Calu3 (cell line): ENCODE measurements around the gene EIF4G2. TPM values are rescaled to one million over a fixed set of nuclear protein-coding genes. Genes with fewer than 3 reads are reported as not detected.

Source experiments
- BruUV-seq: library from RNA; stranded (reverse); fragments of 400-500 nt; replicated peaks from 2 replicates; lab custom pipeline; 2021; lab: Mats Ljungman, UMichigan
- CTCF ChIA-PET: fragments of 300-600 bp; sonication (Branson Sonifier 250); formaldehyde crosslinking; loops from one replicate; lab custom pipeline; 2022; ENCODE audit warnings: antibody characterized with exemption; lab: Charles Lee
- DNase-seq: peaks from one replicate; pipeline ENCODE4 v3.0.0; 2022
- H3K27ac Mint-ChIP-seq: one replicate; pipeline ENCODE4 v1.8.0; 2022; ENCODE audit warnings: mixed read lengths; ENCODE audit not compliant: unreplicated experiment
- H3K27me3 Mint-ChIP-seq: one replicate; pipeline ENCODE4 v1.8.0; 2022; ENCODE audit warnings: mixed read lengths; ENCODE audit not compliant: unreplicated experiment
- H3K36me3 Mint-ChIP-seq: one replicate; pipeline ENCODE4 v1.8.0; 2022; ENCODE audit warnings: mild to moderate bottlenecking, moderate library complexity, mixed read lengths; ENCODE audit not compliant: insufficient read depth, unreplicated experiment
- H3K4me1 Mint-ChIP-seq: one replicate; pipeline ENCODE4 v1.8.0; 2022; ENCODE audit warnings: mild to moderate bottlenecking, low read depth, mixed read lengths; ENCODE audit not compliant: unreplicated experiment
- H3K4me3 Mint-ChIP-seq: one replicate; pipeline ENCODE4 v1.8.0; 2022; ENCODE audit warnings: mild to moderate bottlenecking, low read depth, moderate library complexity, mixed read lengths; ENCODE audit not compliant: unreplicated experiment
- H3K9me3 Mint-ChIP-seq: one replicate; pipeline ENCODE4 v1.8.0; 2022; ENCODE audit warnings: low read depth, mixed read lengths; ENCODE audit not compliant: unreplicated experiment
- CTCF ChIP-seq: fragments of 200-600 bp; IDR thresholded peaks from one replicate; pipeline ENCODE4 v1.8.0; 2022; ENCODE audit warnings: antibody characterized with exemption; ENCODE audit not compliant: unreplicated experiment
- intact Hi-C: fragments of 100-400 bp; cut with micrococcal nuclease; formaldehyde crosslinking; loops from one replicate; pipeline ENCODE4 v1.10.0; 2022; ENCODE audit not compliant: unreplicated experiment
- total RNA-seq: library from RNA; stranded (reverse); gene quantifications from 2 replicates; pipeline ENCODE4 v1.2.3, GENCODE V29; 2022

The EIF4G2 gene
- total RNA-seq, 1 experiment from 2014 or later, result 772 TPM

GRCh38 chr11:10779086-10779485 lies 29.6 kb downstream of the EIF4G2 start:
- CTCF ChIA-PET, result no interaction called here
- no peak overlapping the region for H3K4me3 Mint-ChIP-seq
- peaks cover 19% of the 10 kb centered on the region for H3K36me3 Mint-ChIP-seq
- H3K4me1 Mint-ChIP-seq, result no peaks in the 10 kb centered on the region
- BruUV-seq, result no TSS peak
- no peaks in the 10 kb centered on the region for H3K27me3 Mint-ChIP-seq
- H3K9me3 Mint-ChIP-seq, result no peaks in the 10 kb centered on the region
- intact Hi-C loops, result no loop called here
- H3K27ac Mint-ChIP-seq, result no peak overlapping the region
- DNase-seq, result no peak
- no peak for TF ChIP-seq CTCF

GRCh38 chr11:10778217-10778970 lies 30.3 kb downstream of the EIF4G2 start:
- BruUV-seq, result no TSS peak
- H3K4me1 Mint-ChIP-seq, result no peaks in the 10 kb centered on the region
- H3K27me3 Mint-ChIP-seq, result no peaks in the 10 kb centered on the region
- no peaks in the 10 kb centered on the region for H3K9me3 Mint-ChIP-seq
- H3K36me3 Mint-ChIP-seq, result peaks cover 20% of the 10 kb centered on the region
- no peak overlapping the region for H3K27ac Mint-ChIP-seq
- CTCF ChIA-PET, result no interaction called here
- no peak for DNase-seq
- TF ChIP-seq CTCF, result no peak
- intact Hi-C loops, result no loop called here
- no peak overlapping the region for H3K4me3 Mint-ChIP-seq

GRCh38 chr11:10777806-10778205 lies 30.9 kb downstream of the EIF4G2 start:
- no peak overlapping the region for H3K4me3 Mint-ChIP-seq
- no peaks in the 10 kb centered on the region for H3K27me3 Mint-ChIP-seq
- no peak for TF ChIP-seq CTCF
- CTCF ChIA-PET, result no interaction called here
- BruUV-seq, result no TSS peak
- H3K36me3 Mint-ChIP-seq, result peaks cover 24% of the 10 kb centered on the region
- no peaks in the 10 kb centered on the region for H3K9me3 Mint-ChIP-seq
- DNase-seq, result no peak
- intact Hi-C loops, result no loop called here
- no peak overlapping the region for H3K27ac Mint-ChIP-seq
- H3K4me1 Mint-ChIP-seq, result no peaks in the 10 kb centered on the region

GRCh38 chr11:10777393-10777793 lies 31.3 kb downstream of the EIF4G2 start:
- no TSS peak for BruUV-seq
- CTCF ChIA-PET, result interaction anchor here (0.6 kb wide), 1 partner anchor 431 kb away, joined by 4 read pairs; no protein-coding TSS in a partner anchor
- peaks cover 28% of the 10 kb centered on the region for H3K36me3 Mint-ChIP-seq

More at GRCh38 chr11:10777393-10777793, 31.3 kb downstream of the EIF4G2 start:
- Mint-ChIP-seq H3K27ac (no peak overlapping the region), H3K4me1 (no peaks in the 10 kb centered on the region), H3K9me3 (no peaks in the 10 kb centered on the region), H3K27me3 (no peaks in the 10 kb centered on the region), H3K4me3 (no peak overlapping the region)
- no peak for TF ChIP-seq CTCF
- intact Hi-C loops, result no loop called here
- DNase-seq, result no peak
